ENCODE results near the gene DCBLD2. TPM values are rescaled to one million over a fixed set of nuclear protein-coding genes. Genes with fewer than 3 reads are reported as not detected.
A peak's percentile ranks its signal among the peaks of the same experiment; 100 is the strongest.

The DCBLD2 gene, protein sequence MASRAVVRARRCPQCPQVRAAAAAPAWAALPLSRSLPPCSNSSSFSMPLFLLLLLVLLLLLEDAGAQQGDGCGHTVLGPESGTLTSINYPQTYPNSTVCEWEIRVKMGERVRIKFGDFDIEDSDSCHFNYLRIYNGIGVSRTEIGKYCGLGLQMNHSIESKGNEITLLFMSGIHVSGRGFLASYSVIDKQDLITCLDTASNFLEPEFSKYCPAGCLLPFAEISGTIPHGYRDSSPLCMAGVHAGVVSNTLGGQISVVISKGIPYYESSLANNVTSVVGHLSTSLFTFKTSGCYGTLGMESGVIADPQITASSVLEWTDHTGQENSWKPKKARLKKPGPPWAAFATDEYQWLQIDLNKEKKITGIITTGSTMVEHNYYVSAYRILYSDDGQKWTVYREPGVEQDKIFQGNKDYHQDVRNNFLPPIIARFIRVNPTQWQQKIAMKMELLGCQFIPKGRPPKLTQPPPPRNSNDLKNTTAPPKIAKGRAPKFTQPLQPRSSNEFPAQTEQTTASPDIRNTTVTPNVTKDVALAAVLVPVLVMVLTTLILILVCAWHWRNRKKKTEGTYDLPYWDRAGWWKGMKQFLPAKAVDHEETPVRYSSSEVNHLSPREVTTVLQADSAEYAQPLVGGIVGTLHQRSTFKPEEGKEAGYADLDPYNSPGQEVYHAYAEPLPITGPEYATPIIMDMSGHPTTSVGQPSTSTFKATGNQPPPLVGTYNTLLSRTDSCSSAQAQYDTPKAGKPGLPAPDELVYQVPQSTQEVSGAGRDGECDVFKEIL
- 553 and 624 TPM in 2 replicates for total RNA-seq

DNA sequence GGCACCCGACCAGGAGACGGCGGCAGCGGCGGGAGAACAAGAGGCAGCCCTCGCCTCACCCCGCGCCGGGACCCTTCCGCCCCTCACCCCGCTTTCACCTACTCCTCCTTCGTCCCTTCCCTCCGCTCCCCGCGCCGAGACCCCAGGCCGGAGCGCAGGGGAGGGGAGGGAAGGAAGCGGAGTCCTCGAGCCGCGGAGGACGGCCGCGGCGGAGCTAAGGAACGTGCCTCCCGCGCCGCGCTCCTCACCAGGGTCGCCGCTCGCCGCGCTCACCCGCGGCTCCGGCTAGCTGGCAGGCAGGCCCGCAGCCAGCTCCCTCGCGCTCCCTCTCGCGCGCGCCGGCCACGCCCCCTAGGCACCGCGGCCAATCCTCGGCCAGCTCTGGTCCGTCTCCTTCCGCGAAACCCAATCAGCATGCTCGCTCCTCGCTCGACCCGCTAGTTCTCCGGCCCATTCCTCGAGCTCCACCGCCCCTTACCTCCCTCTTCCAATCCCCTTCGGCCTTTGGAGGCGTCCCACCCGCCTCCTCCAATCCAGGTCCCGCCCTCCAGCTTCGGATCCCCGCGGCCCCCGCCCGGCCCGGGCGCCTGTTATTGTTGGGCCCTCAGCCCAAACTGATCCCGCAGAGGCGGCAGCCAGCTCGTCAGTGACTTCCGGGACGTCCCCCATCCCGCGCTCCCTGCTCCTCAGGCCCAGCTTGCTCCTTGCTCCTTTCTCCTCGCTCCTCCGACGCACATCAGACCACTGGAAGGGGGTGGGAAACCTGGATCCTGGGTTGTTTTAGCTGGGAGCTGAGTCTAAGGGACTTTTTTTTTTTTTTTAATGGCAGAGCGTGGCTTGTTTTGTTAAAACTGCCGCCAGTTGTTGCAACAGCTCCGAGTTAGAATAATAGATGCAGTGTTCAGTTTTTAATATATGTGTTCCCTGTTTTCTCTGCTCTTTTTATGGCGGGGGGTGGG is at the start of gene DCBLD2:
Gene DCBLD2 (minus strand): TSS at position 304 of the 959 bp plus-strand sequence. CDS start 369 bp downstream, outside the sequence.
- no peaks in the 10 kb centered on the region for H3K36me3 ChIP-seq (ENCODE audit: control insufficient read depth, insufficient read depth, low read length)
- TF ChIP-seq, protein P1, sequence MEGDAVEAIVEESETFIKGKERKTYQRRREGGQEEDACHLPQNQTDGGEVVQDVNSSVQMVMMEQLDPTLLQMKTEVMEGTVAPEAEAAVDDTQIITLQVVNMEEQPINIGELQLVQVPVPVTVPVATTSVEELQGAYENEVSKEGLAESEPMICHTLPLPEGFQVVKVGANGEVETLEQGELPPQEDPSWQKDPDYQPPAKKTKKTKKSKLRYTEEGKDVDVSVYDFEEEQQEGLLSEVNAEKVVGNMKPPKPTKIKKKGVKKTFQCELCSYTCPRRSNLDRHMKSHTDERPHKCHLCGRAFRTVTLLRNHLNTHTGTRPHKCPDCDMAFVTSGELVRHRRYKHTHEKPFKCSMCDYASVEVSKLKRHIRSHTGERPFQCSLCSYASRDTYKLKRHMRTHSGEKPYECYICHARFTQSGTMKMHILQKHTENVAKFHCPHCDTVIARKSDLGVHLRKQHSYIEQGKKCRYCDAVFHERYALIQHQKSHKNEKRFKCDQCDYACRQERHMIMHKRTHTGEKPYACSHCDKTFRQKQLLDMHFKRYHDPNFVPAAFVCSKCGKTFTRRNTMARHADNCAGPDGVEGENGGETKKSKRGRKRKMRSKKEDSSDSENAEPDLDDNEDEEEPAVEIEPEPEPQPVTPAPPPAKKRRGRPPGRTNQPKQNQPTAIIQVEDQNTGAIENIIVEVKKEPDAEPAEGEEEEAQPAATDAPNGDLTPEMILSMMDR (IDR thresholded peaks at IDR 0.05; ENCODE audit: insufficient read depth, low read length, poor library complexity, severe bottlenecking) = no peak

DNA sequence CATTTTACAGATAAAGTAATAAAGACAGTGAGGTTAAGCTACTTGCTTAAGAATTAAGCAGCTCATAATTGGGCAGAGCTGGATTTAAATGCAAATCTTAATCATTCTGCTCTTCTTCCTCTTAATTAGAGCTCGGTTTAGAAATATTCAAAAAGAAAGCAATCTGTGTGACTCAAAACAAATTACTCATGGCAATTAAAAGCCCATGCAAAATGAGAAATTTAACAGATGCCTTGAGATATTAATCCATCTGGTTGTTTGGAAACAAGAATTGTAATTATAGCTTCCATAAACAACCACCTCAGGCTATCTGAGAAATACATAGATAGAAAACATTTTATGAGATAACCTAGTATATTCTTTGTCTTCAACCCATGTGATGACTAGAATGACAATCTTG is 44.2 kb upstream of the DCBLD2 start:
- DNase-seq (ENCODE audit: low read depth) = no peak
- TF ChIP-seq, protein P1 (IDR thresholded peaks at IDR 0.05; ENCODE audit: insufficient read depth, low read length, poor library complexity, severe bottlenecking) = no peak

More for the DNA sequence above, at the start of gene DCBLD2:
- DNase-seq (ENCODE audit: low read depth) = peak; percentile 94
- H3K4me3 ChIP-seq (ENCODE audit: low read depth, low read length) = peak within 1 kb of the TSS; percentile 96
- H3K27me3 ChIP-seq (ENCODE audit: control insufficient read depth, insufficient read depth, low read length) = no peaks in the 10 kb centered on the region

DNA sequence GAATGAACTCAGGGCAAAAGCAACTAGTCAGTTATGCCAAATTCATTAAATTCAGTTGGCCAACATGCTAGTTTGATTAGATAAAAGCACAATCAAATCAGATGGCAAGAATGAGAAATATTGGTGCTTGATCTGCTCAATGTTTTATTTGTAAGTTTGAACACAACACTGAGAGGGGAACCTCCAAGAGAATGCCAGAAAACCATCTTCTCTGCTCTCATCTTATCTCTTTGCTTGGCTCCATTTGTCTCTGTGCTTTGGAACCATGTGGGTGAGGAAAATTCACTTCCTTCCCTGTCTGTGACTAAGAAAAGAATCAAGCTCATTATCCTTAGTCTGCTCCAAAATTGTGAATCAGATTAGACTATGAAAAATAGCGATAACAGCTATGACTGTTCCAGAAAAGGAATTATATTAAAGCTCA is 43.6 kb upstream of the DCBLD2 start:
- H3K4me3 ChIP-seq (ENCODE audit: low read depth, low read length) = no peak overlapping the region
- no peak for DNase-seq (ENCODE audit: low read depth)
- no peaks in the 10 kb centered on the region for H3K27me3 ChIP-seq (ENCODE audit: control insufficient read depth, insufficient read depth, low read length)
- TF ChIP-seq, protein P1 (IDR thresholded peaks at IDR 0.05; ENCODE audit: insufficient read depth, low read length, poor library complexity, severe bottlenecking) = no peak
- H3K36me3 ChIP-seq (ENCODE audit: control insufficient read depth, insufficient read depth, low read length) = no peaks in the 10 kb centered on the region

More for the DNA sequence above, 44.2 kb upstream of the DCBLD2 start:
- no peak overlapping the region for H3K4me3 ChIP-seq (ENCODE audit: low read depth, low read length)
- H3K36me3 ChIP-seq (ENCODE audit: control insufficient read depth, insufficient read depth, low read length) = no peaks in the 10 kb centered on the region
- H3K27me3 ChIP-seq (ENCODE audit: control insufficient read depth, insufficient read depth, low read length) = no peaks in the 10 kb centered on the region

DNA sequence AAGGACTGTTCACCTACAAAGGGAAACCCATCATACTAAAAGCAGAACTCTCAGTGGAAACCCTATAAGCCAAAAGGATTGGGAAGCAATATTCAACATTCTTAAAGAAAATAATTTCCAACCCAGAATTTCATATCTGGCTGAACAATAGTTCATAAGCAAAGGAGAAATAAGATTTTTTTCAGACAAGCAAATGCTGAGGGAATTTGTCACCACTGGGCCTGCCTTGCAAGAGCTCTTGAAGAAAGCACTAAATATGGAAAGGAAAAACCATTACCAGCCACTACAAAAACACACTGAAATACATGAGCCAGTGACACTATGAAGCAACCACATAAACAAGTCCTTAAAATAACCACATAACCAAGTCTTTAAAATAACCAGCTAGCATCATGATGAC is 28.9 kb upstream of the DCBLD2 start:
- Histone ChIP-seq H3K4me3 (ENCODE audit: low read depth, low read length) (no peak overlapping the region), H3K27me3 (ENCODE audit: control insufficient read depth, insufficient read depth, low read length) (no peaks in the 10 kb centered on the region), H3K36me3 (ENCODE audit: control insufficient read depth, insufficient read depth, low read length) (no peaks in the 10 kb centered on the region)
- TF ChIP-seq, protein P1 (IDR thresholded peaks at IDR 0.05; ENCODE audit: insufficient read depth, low read length, poor library complexity, severe bottlenecking) = no peak
- no peak for DNase-seq (ENCODE audit: low read depth)

DNA sequence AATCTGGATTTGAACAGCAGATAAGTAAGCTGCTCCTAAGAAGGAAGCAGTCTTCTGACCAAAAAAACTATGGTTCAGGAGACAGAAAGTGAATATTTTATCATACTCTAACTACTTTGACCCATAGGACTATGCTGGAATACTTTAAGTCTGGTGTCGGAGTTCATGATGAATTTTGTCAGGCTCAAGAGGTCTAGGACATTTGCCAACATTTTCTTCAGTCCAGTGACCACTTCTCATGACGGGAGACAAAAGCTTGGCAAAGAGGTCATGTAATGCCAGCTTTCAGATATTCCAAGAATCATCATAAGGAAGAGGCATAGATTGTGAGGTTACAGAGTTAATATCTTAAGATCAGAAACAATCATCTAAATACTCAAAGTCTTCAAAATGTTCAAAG is 20.5 kb upstream of the DCBLD2 start:
- Histone ChIP-seq H3K27me3 (ENCODE audit: control insufficient read depth, insufficient read depth, low read length) (no peaks in the 10 kb centered on the region), H3K36me3 (ENCODE audit: control insufficient read depth, insufficient read depth, low read length) (no peaks in the 10 kb centered on the region), H3K4me3 (ENCODE audit: low read depth, low read length) (no peak overlapping the region)
- TF ChIP-seq, protein P1 (IDR thresholded peaks at IDR 0.05; ENCODE audit: insufficient read depth, low read length, poor library complexity, severe bottlenecking) = no peak
- no peak for DNase-seq (ENCODE audit: low read depth)

Data from kidney epithelial cell (primary cell).